ENCODE measurements around the gene PPP6R1.

- TF ChIP-seq, protein P1, sequence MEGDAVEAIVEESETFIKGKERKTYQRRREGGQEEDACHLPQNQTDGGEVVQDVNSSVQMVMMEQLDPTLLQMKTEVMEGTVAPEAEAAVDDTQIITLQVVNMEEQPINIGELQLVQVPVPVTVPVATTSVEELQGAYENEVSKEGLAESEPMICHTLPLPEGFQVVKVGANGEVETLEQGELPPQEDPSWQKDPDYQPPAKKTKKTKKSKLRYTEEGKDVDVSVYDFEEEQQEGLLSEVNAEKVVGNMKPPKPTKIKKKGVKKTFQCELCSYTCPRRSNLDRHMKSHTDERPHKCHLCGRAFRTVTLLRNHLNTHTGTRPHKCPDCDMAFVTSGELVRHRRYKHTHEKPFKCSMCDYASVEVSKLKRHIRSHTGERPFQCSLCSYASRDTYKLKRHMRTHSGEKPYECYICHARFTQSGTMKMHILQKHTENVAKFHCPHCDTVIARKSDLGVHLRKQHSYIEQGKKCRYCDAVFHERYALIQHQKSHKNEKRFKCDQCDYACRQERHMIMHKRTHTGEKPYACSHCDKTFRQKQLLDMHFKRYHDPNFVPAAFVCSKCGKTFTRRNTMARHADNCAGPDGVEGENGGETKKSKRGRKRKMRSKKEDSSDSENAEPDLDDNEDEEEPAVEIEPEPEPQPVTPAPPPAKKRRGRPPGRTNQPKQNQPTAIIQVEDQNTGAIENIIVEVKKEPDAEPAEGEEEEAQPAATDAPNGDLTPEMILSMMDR (IDR thresholded peaks at IDR 0.05): no peak
- TF ChIP-seq POLR2A (IDR thresholded peaks at IDR 0.05) (no peak), POLR2AphosphoS5 (IDR thresholded peaks at IDR 0.05; ENCODE audit: insufficient read depth in 1 of 2, low read depth in 1 of 2) (no peak)
Observed at GRCh38 chr19:55220525-55220924, 38.3 kb downstream of the PPP6R1 start.

Data from vagina (tissue), 2 donors.